Adrenal gland (tissue), 12 donors: ENCODE results near the gene PRDM8. TPM values are rescaled to one million over a fixed set of nuclear protein-coding genes. Genes with fewer than 3 reads are reported as not detected.

ENCODE experiments used
- DNase-seq, 7 donors: peaks; one replicate each; pipeline ENCODE4 v3.0.0-alpha.2; 2019 to 2020
- H3K27ac ChIP-seq, 5 donors: fragments of 200-600 bp; sonication (generic) in 4 of 5; 1 replicate in 3 of 5; 2 replicates in 2 of 5; pipeline versions ENCODE4 v1.5.1 to v1.8.0; 2016 to 2020; ENCODE audit warnings: mild to moderate bottlenecking in 1 of 5
- H3K27me3 ChIP-seq: fragments of 200-600 bp; 2 replicates; pipeline ENCODE4 v1.8.0; 2021
- H3K36me3 ChIP-seq, 2 donors: fragments of 200-600 bp; replicated peaks in 1 of 2; 1 replicate in 1 of 2; 2 replicates in 1 of 2; pipeline versions ENCODE4 v1.5.1 to v1.8.0; 2018 to 2022
- H3K4me1 ChIP-seq, 2 donors: fragments of 200-600 bp; replicated peaks in 1 of 2; 1 replicate in 1 of 2; 2 replicates in 1 of 2; pipeline versions ENCODE4 v1.5.1 to v1.8.0; 2018 to 2021
- H3K4me3 ChIP-seq, 4 donors: fragments of 200-600 bp; sonication (generic) in 3 of 4; one replicate each; pipeline ENCODE4 v1.5.1; 2016 to 2018
- H3K9me3 ChIP-seq, 3 donors: fragments of 200-600 bp; sonication (generic) in 1 of 3; replicated peaks in 1 of 3; 1 replicate in 2 of 3; 2 replicates in 1 of 3; pipeline versions ENCODE4 v1.5.1 to v1.8.0; 2016 to 2021
- POLR2A ChIP-seq, 2 donors: fragments of 450-650 bp; IDR thresholded peaks; one replicate each; pipeline ENCODE4 v1.6.1; 2017; ENCODE audit warnings: antibody characterized with exemption in 2 of 2, mild to moderate bottlenecking in 2 of 2, moderate library complexity in 1 of 2
- WGBS, 4 donors: extraction: QIAGEN DNeasy Blood & Tissue Kit in 2 of 4; methylation state at CpG; one replicate each; pipeline versions ENCODE4 v1.1.5 to v1.1.7; 2013 to 2017; 5-methylcytosine and 5-hydroxymethylcytosine counted together
- intact Hi-C, 2 donors: fragments of 100-400 bp; cut with DNase I; formaldehyde crosslinking; loops; one replicate each; pipeline versions ENCODE4 v1.14.1 to v1.15.0; 2022 to 2023
- polyA plus RNA-seq, 3 donors: library from polyadenylated mRNA; stranded (reverse); fragments of 200-250 nt in 2 of 3; fragments of 350-450 nt in 1 of 3; fragmentation: Illumina TruSeq in 1 of 3; extraction: RNeasy Lipid Tissue Mini Kit (QIAGEN cat#74804) in 1 of 3; gene quantifications; one replicate each; pipeline ENCODE4 v1.2.3, GENCODE V29; 2013 to 2014
- total RNA-seq, 9 donors: library from RNA; depleted of rRNA in 4 of 9; stranded (reverse); fragments of >200 nt in 4 of 9; fragments of 120-200 nt in 1 of 9; fragmentation: NEBNext Ultra II Directional in 1 of 9; extraction: Animal tissue kit (Norgen Biotek cat#: 25700) in 1 of 9; gene quantifications; one replicate each; pipeline versions ENCODE4 v1.1.0 to v1.2.4, GENCODE V29; 2013 to 2023
- TF ChIP-seq, protein P1 (sequence below), 6 experiments: fragments of 450-650 bp in 4 of 6; fragments of 200-600 bp in 2 of 6; sonication (generic) in 1 of 6; IDR thresholded peaks; 1 replicate in 5 of 6; 2 replicates in 1 of 6; pipeline versions ENCODE4 v1.5.1 to v1.8.0; 2016 to 2021; ENCODE audit warnings: antibody characterized with exemption in 6 of 6, mild to moderate bottlenecking in 2 of 6, moderate library complexity in 1 of 6
- donor health status: healthy with polysubstance abuse.
- donor health status: Bipolar disorder and iron deficiency.
- donor health status: DM: yes; HTN: yes; CAD: no.
- donor health status: DM: no; HTN: no; CAD: no.
- donor health status: DM: no; HTN: no; CAD: no.
- donor health status: DM: yes; HTN: yes; CAD: no.

PRDM8 gene
- total and polyA plus RNA-seq, 12 donors, result 0.36 to 5.0 (median 1.6) TPM

DNA sequence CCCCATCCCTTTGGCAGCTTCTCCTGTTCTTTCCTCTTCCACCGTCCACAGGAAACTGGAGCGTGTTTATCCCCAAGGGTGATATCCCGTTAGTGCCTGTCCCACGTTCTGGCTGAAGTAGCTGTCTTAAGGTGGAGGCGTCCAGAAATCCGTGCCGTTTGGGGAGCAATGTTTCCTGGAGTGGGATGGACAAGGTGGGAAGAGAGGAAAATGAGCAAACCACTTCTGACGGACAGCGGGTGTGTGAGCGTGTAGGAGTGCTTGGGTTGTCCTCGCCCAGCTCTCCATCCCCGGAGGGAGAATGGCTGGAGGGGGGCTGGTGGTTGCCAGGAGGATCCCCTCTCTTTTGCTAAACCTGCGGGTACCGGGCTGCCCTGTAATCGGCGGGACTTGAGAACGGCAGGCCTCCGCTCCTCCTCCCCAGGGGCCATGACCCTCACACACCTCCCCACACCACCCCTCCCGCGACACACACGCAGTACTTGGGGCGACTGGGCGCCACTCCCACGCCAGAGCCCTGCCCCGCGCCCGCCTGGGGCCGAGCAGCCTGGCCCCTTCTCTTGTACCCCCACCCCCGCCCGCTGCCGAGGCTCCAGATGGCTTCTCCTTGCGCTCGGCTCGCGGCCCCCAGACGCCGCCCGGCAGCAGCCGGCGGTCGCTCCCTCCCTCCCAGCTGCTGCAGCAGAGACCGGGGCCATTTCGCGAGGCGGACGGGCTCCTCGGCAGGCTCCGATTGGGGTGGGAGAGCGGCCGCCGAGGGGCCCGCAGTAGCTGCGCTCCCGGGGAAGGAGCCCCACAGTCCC, 13.9 kb upstream of the PRDM8 start:
- H3K27me3 ChIP-seq, result peaks cover 20% of the 10 kb centered on the region
- 4 to 13% (median 6%) methylated on average over 11 to 54 of the region's 54 CpGs for WGBS, 4 donors
- TF ChIP-seq POLR2A (IDR thresholded peaks at IDR 0.05), result no peak
- TF ChIP-seq, protein P1, sequence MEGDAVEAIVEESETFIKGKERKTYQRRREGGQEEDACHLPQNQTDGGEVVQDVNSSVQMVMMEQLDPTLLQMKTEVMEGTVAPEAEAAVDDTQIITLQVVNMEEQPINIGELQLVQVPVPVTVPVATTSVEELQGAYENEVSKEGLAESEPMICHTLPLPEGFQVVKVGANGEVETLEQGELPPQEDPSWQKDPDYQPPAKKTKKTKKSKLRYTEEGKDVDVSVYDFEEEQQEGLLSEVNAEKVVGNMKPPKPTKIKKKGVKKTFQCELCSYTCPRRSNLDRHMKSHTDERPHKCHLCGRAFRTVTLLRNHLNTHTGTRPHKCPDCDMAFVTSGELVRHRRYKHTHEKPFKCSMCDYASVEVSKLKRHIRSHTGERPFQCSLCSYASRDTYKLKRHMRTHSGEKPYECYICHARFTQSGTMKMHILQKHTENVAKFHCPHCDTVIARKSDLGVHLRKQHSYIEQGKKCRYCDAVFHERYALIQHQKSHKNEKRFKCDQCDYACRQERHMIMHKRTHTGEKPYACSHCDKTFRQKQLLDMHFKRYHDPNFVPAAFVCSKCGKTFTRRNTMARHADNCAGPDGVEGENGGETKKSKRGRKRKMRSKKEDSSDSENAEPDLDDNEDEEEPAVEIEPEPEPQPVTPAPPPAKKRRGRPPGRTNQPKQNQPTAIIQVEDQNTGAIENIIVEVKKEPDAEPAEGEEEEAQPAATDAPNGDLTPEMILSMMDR (IDR thresholded peaks at IDR 0.05), result no peak
- H3K4me3 ChIP-seq, result peak overlapping the region in 3 of 4 donors; percentile 22 to 82 (median 36)
- H3K4me1 ChIP-seq, result peaks cover 15 to 20% of the 10 kb centered on the region in 2 donors
- H3K36me3 ChIP-seq, result no peaks in the 10 kb centered on the region
- peak in 2 of 7 donors; percentile 31 to 77 for DNase-seq
- intact Hi-C loops, result loop anchor here in 1 of 2 donors (5.0 kb wide), 1 partner anchor 106 kb away; no protein-coding TSS in a partner anchor
- H3K27ac ChIP-seq, result peak overlapping the region in 2 of 5 donors; percentile 53 to 69
- H3K9me3 ChIP-seq, result no peaks in the 10 kb centered on the region

DNA sequence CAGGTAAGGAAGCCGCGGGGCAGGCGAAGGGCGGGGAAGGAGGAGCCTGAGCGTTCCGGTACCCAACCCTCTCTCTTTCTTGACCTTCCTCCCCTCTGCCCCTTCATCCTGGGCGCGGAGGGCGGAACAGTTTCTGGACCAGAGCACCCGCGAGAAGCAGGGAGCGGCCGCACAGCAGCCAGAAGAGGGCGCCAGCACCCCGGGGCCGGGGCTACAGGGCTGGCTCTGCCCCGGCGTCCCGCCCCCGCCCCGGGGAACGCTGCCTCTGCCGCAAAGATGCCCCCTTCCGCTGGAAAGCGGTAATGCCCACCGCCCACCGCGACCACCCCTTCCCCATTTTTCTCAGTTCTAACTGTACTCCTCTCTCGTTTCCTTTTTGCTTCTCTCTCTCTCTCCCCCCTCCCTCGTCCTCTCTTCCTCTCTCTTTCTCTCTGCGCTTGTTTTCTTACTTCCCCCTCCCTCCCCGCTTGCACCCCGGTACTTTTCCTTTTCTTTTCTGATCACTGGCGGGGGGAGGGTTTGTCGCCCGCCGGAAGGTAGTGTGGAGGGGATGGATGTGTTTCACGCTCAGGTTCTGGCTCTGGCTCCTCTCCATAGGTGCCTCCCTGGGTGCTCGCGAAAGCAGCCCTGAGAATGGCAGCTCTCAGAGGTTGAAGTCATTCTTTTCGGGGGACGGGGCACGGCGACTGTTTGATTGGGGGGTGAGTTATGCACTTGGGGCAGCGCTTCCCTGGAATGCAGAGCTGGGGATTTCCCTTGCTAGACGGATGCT, 13.1 kb upstream of the PRDM8 start:
- peaks cover 26% of the 10 kb centered on the region for H3K27me3 ChIP-seq
- TF ChIP-seq, protein P1 (IDR thresholded peaks at IDR 0.05), result peak; percentile 61 to 91 (median 71)
- no peak for TF ChIP-seq POLR2A (IDR thresholded peaks at IDR 0.05)
- peak overlapping the region in 3 of 4 donors; percentile 22 to 82 (median 36) for H3K4me3 ChIP-seq
- H3K27ac ChIP-seq, result peak overlapping the region in 2 of 5 donors; percentile 53 to 69
- intact Hi-C loops, result loop anchor here in 1 of 2 donors (5.0 kb wide), 1 partner anchor 107 kb away; no protein-coding TSS in a partner anchor
- 0 to 2% (median 1%) methylated on average over 23 to 46 of the region's 46 CpGs for WGBS, 4 donors
- peak; percentile 63 to 88 (median 82) for DNase-seq
- H3K9me3 ChIP-seq, result no peaks in the 10 kb centered on the region
- no peaks in the 10 kb centered on the region for H3K36me3 ChIP-seq
- peaks cover 15 to 20% of the 10 kb centered on the region in 2 donors for H3K4me1 ChIP-seq

DNA sequence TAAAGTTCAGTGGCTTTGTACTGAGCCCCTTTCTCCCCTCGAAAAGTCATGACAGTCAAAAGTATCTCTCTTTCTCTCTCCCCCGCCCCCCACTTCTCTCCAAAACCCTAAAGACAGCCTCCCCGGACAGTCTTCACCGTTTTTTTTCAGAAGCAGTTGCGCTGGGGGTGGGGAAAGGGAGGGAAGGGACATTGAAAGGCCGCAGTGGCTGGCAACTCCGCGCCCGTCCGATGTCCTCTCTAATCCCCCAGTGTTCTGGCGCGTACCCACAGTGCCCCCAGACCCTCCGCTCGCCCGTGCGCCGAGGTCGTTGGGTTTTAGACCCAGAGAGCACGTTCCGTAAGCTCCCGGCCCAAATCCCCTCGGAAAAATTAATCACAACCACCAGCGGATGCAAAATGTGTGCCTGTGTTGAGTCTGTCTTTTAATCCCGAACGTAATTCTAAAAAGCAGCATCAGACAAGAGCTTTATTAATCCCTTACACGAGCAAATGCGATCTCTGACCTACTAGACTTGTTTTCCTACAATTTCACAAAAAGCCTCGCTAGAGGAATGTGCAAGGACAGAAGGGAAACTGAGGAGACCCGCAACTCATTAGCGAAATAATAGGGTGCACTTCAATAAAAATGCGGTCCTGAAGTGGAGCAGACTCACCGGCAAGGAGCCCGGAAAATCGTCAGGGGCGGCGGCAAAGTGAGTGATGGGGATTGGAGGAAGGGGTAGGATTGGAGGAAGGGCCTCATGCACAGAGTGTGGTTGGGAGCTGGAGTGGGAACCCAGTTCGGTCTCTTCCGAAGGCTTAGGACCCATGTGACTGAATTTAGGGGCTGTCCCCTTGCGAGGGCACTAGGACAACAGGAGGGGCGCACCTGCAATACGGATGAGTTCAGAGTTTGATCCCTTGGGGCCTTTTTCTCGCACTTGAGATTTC, 12.2 kb upstream of the PRDM8 start:
- peak overlapping the region in 1 of 5 donors; percentile 69 for H3K27ac ChIP-seq
- no peak for DNase-seq
- TF ChIP-seq POLR2A (IDR thresholded peaks at IDR 0.05), result no peak
- TF ChIP-seq, protein P1 (IDR thresholded peaks at IDR 0.05), result no peak

More for the DNA sequence above, 12.2 kb upstream of the PRDM8 start:
- Histone ChIP-seq H3K36me3 (no peaks in the 10 kb centered on the region), H3K4me3 (peak overlapping the region in 2 of 4 donors; percentile 36 to 82), H3K4me1 (peaks cover 15 to 20% of the 10 kb centered on the region in 2 donors), H3K27me3 (peaks cover 26% of the 10 kb centered on the region), H3K9me3 (no peaks in the 10 kb centered on the region)
- 2 to 7% (median 4%) methylated on average over 25 to 42 of the region's 42 CpGs for WGBS, 4 donors
- intact Hi-C loops, result loop anchor here in 1 of 2 donors (5.0 kb wide), 1 partner anchor 108 kb away; no protein-coding TSS in a partner anchor
